Vagina (tissue), 2 donors: ENCODE data around the gene TFF1. TPM values are rescaled to one million over a fixed set of nuclear protein-coding genes. Genes with fewer than 3 reads are reported as not detected.

Source experiments
- DNase-seq, 2 donors: peaks; one replicate each; pipeline ENCODE4 v3.0.0-alpha.2; 2017; ENCODE audit errors: extremely low spot score in 2 of 2
- H3K27ac ChIP-seq: fragments of 200-600 bp; sonication (generic); one replicate; pipeline ENCODE4 v1.5.1; 2019
- H3K27me3 ChIP-seq: fragments of 200-600 bp; sonication (generic); one replicate; pipeline ENCODE4 v1.5.1; 2019
- H3K36me3 ChIP-seq, 2 donors: fragments of 200-600 bp; sonication (generic); one replicate each; pipeline ENCODE4 v1.5.1; 2017 to 2019
- H3K4me1 ChIP-seq: fragments of 200-600 bp; sonication (generic); one replicate; pipeline ENCODE4 v1.5.1; 2019
- H3K4me3 ChIP-seq, 2 donors: fragments of 200-600 bp; sonication (generic); 1 replicate in 1 of 2; 2 replicates in 1 of 2; pipeline ENCODE4 v1.5.1; 2016 to 2019
- H3K9me3 ChIP-seq: fragments of 200-600 bp; sonication (generic); one replicate; pipeline ENCODE4 v1.5.1; 2019
- CTCF ChIP-seq, 3 experiments: fragments of 450-650 bp in 2 of 3; fragments of 200-600 bp in 1 of 3; sonication (generic) in 1 of 3; IDR thresholded peaks; one replicate each; pipeline ENCODE4 v1.5.1; 2017 to 2019; ENCODE audit warnings: antibody characterized with exemption in 3 of 3, mild to moderate bottlenecking in 2 of 3, moderate library complexity in 2 of 3
- POLR2A ChIP-seq, 2 donors: fragments of 450-650 bp; IDR thresholded peaks; one replicate each; pipeline ENCODE4 v1.6.1; 2017; ENCODE audit warnings: antibody characterized with exemption in 2 of 2, mild to moderate bottlenecking in 2 of 2, moderate library complexity in 2 of 2
- POLR2AphosphoS5 ChIP-seq, 2 donors: sonication (generic); formaldehyde crosslinking; IDR thresholded peaks; one replicate each; pipeline ENCODE4 v1.9.0; 2017; ENCODE audit warnings: antibody characterized with exemption in 2 of 2, mild to moderate bottlenecking in 2 of 2, low read depth in 1 of 2; ENCODE audit not compliant: insufficient read depth in 1 of 2
- intact Hi-C: fragments of 100-400 bp; cut with DNase I; formaldehyde crosslinking; loops from one replicate; pipeline ENCODE4 v1.15.1; 2023
- total RNA-seq: library from RNA; depleted of rRNA; stranded (reverse); fragments of >200 nt; gene quantifications from one replicate; pipeline ENCODE4 v1.2.3, GENCODE V29; 2016

The TFF1 gene
- total RNA-seq, 1 donor from 2014 or later = not detected

- Histone ChIP-seq H3K36me3 (no peaks in the 10 kb centered on the region), H3K4me3 (no peak overlapping the region), H3K27ac (no peak overlapping the region), H3K27me3 (no peaks in the 10 kb centered on the region), H3K4me1 (no peaks in the 10 kb centered on the region), H3K9me3 (no peaks in the 10 kb centered on the region)
- TF ChIP-seq CTCF (IDR thresholded peaks at IDR 0.05) = no peak
- TF ChIP-seq POLR2AphosphoS5 (IDR thresholded peaks at IDR 0.05; ENCODE audit: insufficient read depth in 1 of 2, low read depth in 1 of 2) = no peak
- TF ChIP-seq POLR2A (IDR thresholded peaks at IDR 0.05) = no peak
- peak in 1 of 2 donors; percentile 72 for DNase-seq
- intact Hi-C loops = no loop called here
Measured at GRCh38 chr21:42343963-42344510, 22.3 kb downstream of the TFF1 start.

GRCh38 chr21:42343556-42343955 is 22.8 kb downstream of the TFF1 start:
- Histone ChIP-seq H3K36me3 (no peaks in the 10 kb centered on the region), H3K4me3 (no peak overlapping the region), H3K9me3 (no peaks in the 10 kb centered on the region), H3K27ac (no peak overlapping the region), H3K4me1 (no peaks in the 10 kb centered on the region), H3K27me3 (no peaks in the 10 kb centered on the region)
- TF ChIP-seq POLR2A (IDR thresholded peaks at IDR 0.05) = no peak
- no peak for TF ChIP-seq POLR2AphosphoS5 (IDR thresholded peaks at IDR 0.05; ENCODE audit: insufficient read depth in 1 of 2, low read depth in 1 of 2)
- TF ChIP-seq CTCF (IDR thresholded peaks at IDR 0.05) = no peak
- peak in 1 of 2 donors; percentile 37 for DNase-seq
- intact Hi-C loops = no loop called here

GRCh38 chr21:42343101-42343500 is 23.2 kb downstream of the TFF1 start:
- peak in 1 of 2 donors; percentile 61 for DNase-seq
- no peak overlapping the region for H3K27ac ChIP-seq

GRCh38 chr21:42341776-42342542 is 24.4 kb downstream of the TFF1 start:
- TF ChIP-seq POLR2A (IDR thresholded peaks at IDR 0.05) = no peak
- TF ChIP-seq POLR2AphosphoS5 (IDR thresholded peaks at IDR 0.05; ENCODE audit: insufficient read depth in 1 of 2, low read depth in 1 of 2) = no peak
- no peak for TF ChIP-seq CTCF (IDR thresholded peaks at IDR 0.05)
- Histone ChIP-seq H3K27me3 (no peaks in the 10 kb centered on the region), H3K4me3 (no peak overlapping the region), H3K27ac (no peak overlapping the region), H3K36me3 (no peaks in the 10 kb centered on the region), H3K9me3 (no peaks in the 10 kb centered on the region), H3K4me1 (peaks cover 9% of the 10 kb centered on the region)
- DNase-seq = peak in 1 of 2 donors; percentile 55
- intact Hi-C loops = no loop called here

More at GRCh38 chr21:42343101-42343500, 23.2 kb downstream of the TFF1 start:
- Histone ChIP-seq H3K4me3 (no peak overlapping the region), H3K4me1 (peaks cover 3% of the 10 kb centered on the region), H3K9me3 (no peaks in the 10 kb centered on the region), H3K27me3 (no peaks in the 10 kb centered on the region), H3K36me3 (no peaks in the 10 kb centered on the region)
- TF ChIP-seq POLR2AphosphoS5 (IDR thresholded peaks at IDR 0.05; ENCODE audit: insufficient read depth in 1 of 2, low read depth in 1 of 2) (no peak), POLR2A (IDR thresholded peaks at IDR 0.05) (no peak)
- intact Hi-C loops = no loop called here

GRCh38 chr21:42340187-42341050 is 25.9 kb downstream of the TFF1 start:
- no peak for TF ChIP-seq POLR2A (IDR thresholded peaks at IDR 0.05)
- no peak for TF ChIP-seq CTCF (IDR thresholded peaks at IDR 0.05)
- no peak for TF ChIP-seq POLR2AphosphoS5 (IDR thresholded peaks at IDR 0.05; ENCODE audit: insufficient read depth in 1 of 2, low read depth in 1 of 2)
- no peaks in the 10 kb centered on the region for H3K9me3 ChIP-seq
- H3K27me3 ChIP-seq = no peaks in the 10 kb centered on the region
- H3K27ac ChIP-seq = no peak overlapping the region
- peaks cover 9% of the 10 kb centered on the region for H3K4me1 ChIP-seq
- intact Hi-C loops = no loop called here
- no peak overlapping the region for H3K4me3 ChIP-seq
- H3K36me3 ChIP-seq = no peaks in the 10 kb centered on the region
- no peak for DNase-seq
